HCT116 (cell line): ENCODE measurements around the gene HCFC2. TPM values are rescaled to one million over a fixed set of nuclear protein-coding genes. Genes with fewer than 3 reads are reported as not detected.

Source experiments
- ATAC-seq: fragments of 200-7000 bp; cut with Tn5 transposase; 2 replicates; pipeline ENCODE4 v1.9.1; 2020; ENCODE audit warnings: mild to moderate bottlenecking, moderate library complexity
- BruUV-seq: library from RNA; stranded (reverse); fragments of 400-500 nt; replicated peaks from 2 replicates; lab custom pipeline; 2021; lab: Mats Ljungman, UMichigan
- CTCF ChIA-PET: fragments of 300-600 bp; sonication (Branson Sonifier 250); formaldehyde crosslinking; loops from one replicate; lab custom pipeline; 2021; ENCODE audit warnings: antibody characterized with exemption; lab: Charles Lee
- POLR2A ChIA-PET: fragments of 300-600, 350-600 bp; sonication (Branson Sonifier 250); formaldehyde crosslinking; loops from one replicate; lab custom pipeline; 2021; ENCODE audit warnings: antibody characterized with exemption; lab: Charles Lee
- RAD21 ChIA-PET, 2 experiments: fragments of 300-600 bp; sonication (Branson Sonifier 250); formaldehyde crosslinking; loops; one replicate each; lab custom pipeline; 2023; ENCODE audit warnings: low total read pairs in 2 of 2; ENCODE audit not compliant: uncharacterized antibody in 2 of 2, unreplicated experiment in 2 of 2, low non-redundant PET in 1 of 2; lab: Charles Lee
- DNase-seq: peaks from one replicate; pipeline ENCODE4 v3.0.0-alpha.2; 2010; ENCODE audit warnings: low read depth, low spot score
- H2AFZ ChIP-seq: fragments of 200-600 bp; shearing (Covaris generic), sonication (generic); 2 replicates; pipeline ENCODE4 v1.6.1; 2017; ENCODE audit warnings: low read depth, mixed run types, mixed read lengths, antibody characterized with exemption, low read length; ENCODE audit not compliant: poor library complexity, severe bottlenecking
- H3K27ac ChIP-seq: 2 replicates; pipeline ENCODE4 v1.5.1; 2012; ENCODE audit warnings: low read depth, low read length
- H3K27me3 ChIP-seq: fragments of 200-600 bp; sonication (generic); 2 replicates; pipeline ENCODE4 v1.6.1; 2016; ENCODE audit warnings: mixed run types, low read length, mixed read lengths; ENCODE audit not compliant: insufficient read depth
- H3K36me3 ChIP-seq, 2 experiments: fragments of 200-500 bp in 1 of 2; fragments of 200-600 bp in 1 of 2; sonication (Bioruptor generic) in 1 of 2; sonication (generic) in 1 of 2; 2 replicates each; pipeline versions ENCODE4 v1.5.1 to v1.6.1; 2014 to 2016; ENCODE audit warnings: low read length in 2 of 2, inconsistent platforms in 1 of 2, mixed read lengths in 1 of 2, mixed run types in 1 of 2; ENCODE audit not compliant: insufficient read depth in 2 of 2, control insufficient read depth in 1 of 2
- H3K4me1 ChIP-seq, 2 experiments: fragments of 200-600 bp in 1 of 2; sonication (generic) in 1 of 2; 2 replicates each; pipeline versions ENCODE4 v1.5.1 to v1.6.1; 2012 to 2017; ENCODE audit warnings: low read length in 2 of 2, inconsistent platforms in 1 of 2, mild to moderate bottlenecking in 1 of 2, mixed read lengths in 1 of 2, mixed run types in 1 of 2, moderate library complexity in 1 of 2; ENCODE audit not compliant: insufficient read depth in 2 of 2, control insufficient read depth in 1 of 2
- H3K4me2 ChIP-seq: fragments of 200-600 bp; sonication (generic); 2 replicates; pipeline ENCODE4 v1.6.1; 2017; ENCODE audit warnings: mixed run types, low read length, mixed read lengths
- H3K4me3 ChIP-seq, 2 experiments: fragments of 200-600 bp in 1 of 2; sonication (generic) in 1 of 2; replicated peaks in 1 of 2; 2 replicates each; pipeline ENCODE4 v1.5.1; 2011 to 2016; ENCODE audit warnings: low read length in 2 of 2, control low read depth in 1 of 2, low read depth in 1 of 2, mild to moderate bottlenecking in 1 of 2, mixed read lengths in 1 of 2, mixed run types in 1 of 2
- H3K79me2 ChIP-seq: fragments of 200-600 bp; sonication (generic); 2 replicates; pipeline ENCODE4 v1.6.1; 2017; ENCODE audit warnings: mild to moderate bottlenecking, mixed run types, low read length, moderate library complexity, mixed read lengths; ENCODE audit not compliant: insufficient read depth
- H3K9ac ChIP-seq: fragments of 200-600 bp; sonication (generic); 2 replicates; pipeline ENCODE4 v1.6.1; 2016; ENCODE audit warnings: low read length, mixed read lengths
- H3K9me2 ChIP-seq: fragments of 200-600 bp; sonication (generic), shearing (Covaris generic); 2 replicates; pipeline ENCODE4 v1.6.1; 2017; ENCODE audit warnings: mixed run types, mild to moderate bottlenecking, moderate library complexity; ENCODE audit not compliant: insufficient read depth
- H3K9me3 ChIP-seq, 2 experiments: fragments of 200-500 bp in 1 of 2; fragments of 200-600 bp in 1 of 2; sonication (Bioruptor generic) in 1 of 2; sonication (generic) in 1 of 2; 2 replicates each; pipeline ENCODE4 v1.6.1; 2014 to 2017; ENCODE audit warnings: low read length in 2 of 2, mixed read lengths in 2 of 2, inconsistent platforms in 1 of 2, low read depth in 1 of 2, mild to moderate bottlenecking in 1 of 2, mixed run types in 1 of 2, moderate library complexity in 1 of 2; ENCODE audit not compliant: control insufficient read depth in 1 of 2, insufficient read depth in 1 of 2
- H4K20me1 ChIP-seq: fragments of 200-600 bp; sonication (generic), shearing (Covaris generic); 2 replicates; pipeline ENCODE4 v1.6.1; 2017; ENCODE audit warnings: mixed run types, mild to moderate bottlenecking, moderate library complexity; ENCODE audit not compliant: insufficient read depth
- ATF3 ChIP-seq: IDR thresholded peaks from 2 replicates; pipeline ENCODE4 v1.6.1; 2012
- CEBPB ChIP-seq: IDR thresholded peaks from 2 replicates; pipeline ENCODE4 v1.6.1; 2012; ENCODE audit warnings: low read depth
- EGR1 ChIP-seq: IDR thresholded peaks from 2 replicates; pipeline ENCODE4 v1.6.1; 2012; ENCODE audit warnings: low read depth
- ELF1 ChIP-seq: IDR thresholded peaks from 2 replicates; pipeline ENCODE4 v1.6.1; 2012; ENCODE audit warnings: low read depth, borderline replicate concordance
- EZH2 ChIP-seq: fragments of 200-600 bp; sonication (generic); IDR thresholded peaks from 2 replicates; pipeline ENCODE4 v1.6.1; 2017; ENCODE audit warnings: antibody characterized with exemption, mixed run types
- EZH2phosphoT487 ChIP-seq: fragments of 200-600 bp; IDR thresholded peaks from 2 replicates; pipeline ENCODE4 v1.6.1; 2018; ENCODE audit warnings: antibody characterized with exemption, borderline replicate concordance
- FOSL1 ChIP-seq: IDR thresholded peaks from 2 replicates; pipeline ENCODE4 v1.6.1; 2012; ENCODE audit warnings: low read depth
- JUND ChIP-seq: IDR thresholded peaks from 2 replicates; pipeline ENCODE4 v1.6.1; 2012
- POLR2A ChIP-seq: IDR thresholded peaks from 2 replicates; pipeline ENCODE4 v1.7.0; 2011; ENCODE audit warnings: borderline replicate concordance; ENCODE audit not compliant: insufficient read depth, insufficient read length; ENCODE audit errors: extremely low read depth
- POLR2AphosphoS5 ChIP-seq: IDR thresholded peaks from 2 replicates; pipeline ENCODE4 v1.6.1; 2011; ENCODE audit warnings: mild to moderate bottlenecking, low read depth, low read length, moderate library complexity
- RAD21 ChIP-seq: IDR thresholded peaks from 2 replicates; pipeline ENCODE4 v1.6.1; 2012; ENCODE audit warnings: low read depth, mild to moderate bottlenecking
- REST ChIP-seq: IDR thresholded peaks from 2 replicates; pipeline ENCODE4 v1.6.1; 2012; ENCODE audit warnings: low read depth
- SIN3A ChIP-seq: IDR thresholded peaks from 2 replicates; pipeline ENCODE4 v1.6.1; 2012; ENCODE audit warnings: low read depth
- SP1 ChIP-seq: IDR thresholded peaks from 2 replicates; pipeline ENCODE4 v1.6.1; 2012; ENCODE audit warnings: low read depth
- SRF ChIP-seq: IDR thresholded peaks from 2 replicates; pipeline ENCODE4 v1.6.1; 2012; ENCODE audit warnings: low read depth
- TCF7L2 ChIP-seq: IDR thresholded peaks from 2 replicates; pipeline ENCODE4 v1.7.0; 2011; ENCODE audit warnings: borderline replicate concordance, inconsistent platforms; ENCODE audit not compliant: insufficient read depth, insufficient read length; ENCODE audit errors: extremely low read depth
- YY1 ChIP-seq: IDR thresholded peaks from 2 replicates; pipeline ENCODE4 v1.6.1; 2011; ENCODE audit warnings: low read length, low read depth, moderate library complexity, mild to moderate bottlenecking; ENCODE audit not compliant: insufficient replicate concordance; ENCODE audit errors: extremely low read depth
- ZFX ChIP-seq: fragments of 450-650 bp; IDR thresholded peaks from 2 replicates; pipeline ENCODE4 v1.6.1; 2017
- ZNF274 ChIP-seq: fragments of 200-500 bp; sonication (Bioruptor generic); IDR thresholded peaks from 2 replicates; pipeline ENCODE4 v1.6.1; 2014; ENCODE audit warnings: mild to moderate bottlenecking, low read depth, low read length, inconsistent platforms
- intact Hi-C: fragments of 100-400 bp; cut with micrococcal nuclease; formaldehyde crosslinking; loops from 2 replicates; pipeline ENCODE4 v1.10.0; 2022
- total RNA-seq: library from RNA; stranded (reverse); gene quantifications from one replicate; pipeline ENCODE4 v1.2.1, GENCODE V29; 2021; ENCODE audit not compliant: unreplicated experiment
- TF ChIP-seq, protein P1 (sequence below): IDR thresholded peaks from 2 replicates; pipeline ENCODE4 v1.6.1; 2011; ENCODE audit warnings: mild to moderate bottlenecking, low read length, moderate library complexity; ENCODE audit not compliant: insufficient replicate concordance; ENCODE audit errors: extremely low read depth

The HCFC2 gene
- total RNA-seq, 1 experiment from 2014 or later: 4.9 TPM

DNA sequence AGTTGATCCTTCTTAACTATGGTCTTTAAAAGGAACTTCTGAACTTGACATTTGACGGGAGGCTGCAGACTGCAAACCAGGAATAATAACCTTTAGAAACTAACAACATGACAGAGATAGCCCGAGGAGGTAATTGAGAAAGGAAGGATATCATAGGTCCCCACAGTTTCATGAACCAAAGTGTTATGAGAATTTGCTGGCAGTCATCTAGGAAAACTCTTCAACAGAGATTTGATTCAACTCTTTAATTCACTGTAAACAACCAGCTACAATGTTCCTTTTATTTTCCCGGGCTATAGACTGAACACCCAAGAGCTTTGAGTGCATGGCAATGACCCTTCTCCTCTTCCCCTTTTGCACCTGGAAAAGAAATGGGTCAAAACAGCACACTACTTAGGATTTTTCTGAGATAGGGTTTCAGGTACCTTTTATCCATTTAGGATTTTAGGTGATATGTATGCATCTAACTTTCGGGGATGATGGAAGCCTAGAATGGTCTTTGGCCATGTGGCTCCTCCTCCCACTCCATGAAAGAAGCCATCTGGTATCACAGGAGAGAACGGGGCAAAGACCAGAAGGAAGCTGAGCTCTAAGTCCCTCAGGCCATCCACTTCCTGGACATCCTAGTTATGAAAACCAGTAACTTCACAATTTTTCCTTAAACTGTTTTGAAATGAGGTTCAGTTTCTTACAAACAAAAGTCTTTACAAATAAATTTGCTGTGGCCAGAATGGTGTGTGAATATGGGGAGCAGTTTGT, 37.3 kb upstream of the HCFC2 start:
- no peak for DNase-seq
- RAD21 ChIA-PET: no interaction called here
- Histone ChIP-seq H3K9me3 (no peaks in the 10 kb centered on the region), H3K79me2 (no peaks in the 10 kb centered on the region), H3K9me2 (no peaks in the 10 kb centered on the region), H3K4me2 (no peak overlapping the region), H3K9ac (no peak overlapping the region), H3K4me1 (no peaks in the 10 kb centered on the region), H3K4me3 (no peak overlapping the region), H3K36me3 (no peaks in the 10 kb centered on the region), H4K20me1 (no peaks in the 10 kb centered on the region), H3K27me3 (no peaks in the 10 kb centered on the region), H3K27ac (no peak overlapping the region), H2AFZ (no peak overlapping the region)
- CTCF ChIA-PET: no interaction called here
- BruUV-seq: no TSS peak
- ATAC-seq: no peak
- no peak for TF ChIP-seq FOSL1
- no peak for TF ChIP-seq EZH2
- no peak for TF ChIP-seq REST
- no peak for TF ChIP-seq EZH2phosphoT487
- no peak for TF ChIP-seq EGR1
- TF ChIP-seq POLR2AphosphoS5: no peak
- TF ChIP-seq, protein P1, sequence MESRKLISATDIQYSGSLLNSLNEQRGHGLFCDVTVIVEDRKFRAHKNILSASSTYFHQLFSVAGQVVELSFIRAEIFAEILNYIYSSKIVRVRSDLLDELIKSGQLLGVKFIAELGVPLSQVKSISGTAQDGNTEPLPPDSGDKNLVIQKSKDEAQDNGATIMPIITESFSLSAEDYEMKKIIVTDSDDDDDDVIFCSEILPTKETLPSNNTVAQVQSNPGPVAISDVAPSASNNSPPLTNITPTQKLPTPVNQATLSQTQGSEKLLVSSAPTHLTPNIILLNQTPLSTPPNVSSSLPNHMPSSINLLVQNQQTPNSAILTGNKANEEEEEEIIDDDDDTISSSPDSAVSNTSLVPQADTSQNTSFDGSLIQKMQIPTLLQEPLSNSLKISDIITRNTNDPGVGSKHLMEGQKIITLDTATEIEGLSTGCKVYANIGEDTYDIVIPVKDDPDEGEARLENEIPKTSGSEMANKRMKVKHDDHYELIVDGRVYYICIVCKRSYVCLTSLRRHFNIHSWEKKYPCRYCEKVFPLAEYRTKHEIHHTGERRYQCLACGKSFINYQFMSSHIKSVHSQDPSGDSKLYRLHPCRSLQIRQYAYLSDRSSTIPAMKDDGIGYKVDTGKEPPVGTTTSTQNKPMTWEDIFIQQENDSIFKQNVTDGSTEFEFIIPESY: no peak
- TF ChIP-seq ZNF274: no peak
- TF ChIP-seq SRF: no peak
- no peak for TF ChIP-seq ELF1
- TF ChIP-seq ZFX: no peak
- TF ChIP-seq YY1: no peak
- no peak for TF ChIP-seq SP1
- no peak for TF ChIP-seq ATF3
- TF ChIP-seq CEBPB: no peak
- TF ChIP-seq JUND: no peak
- TF ChIP-seq POLR2A: no peak
- TF ChIP-seq SIN3A: no peak
- TF ChIP-seq TCF7L2: no peak
- TF ChIP-seq RAD21: no peak
- intact Hi-C loops: no loop called here
- POLR2A ChIA-PET: no interaction called here
